Right atrium auricular region (tissue), 2 donors: ENCODE results near the gene OGDHL. TPM values are rescaled to one million over a fixed set of nuclear protein-coding genes. Genes with fewer than 3 reads are reported as not detected.

Experiments used
- DNase-seq: peaks from one replicate; pipeline ENCODE4 v3.0.0-alpha.2; 2019; ENCODE audit warnings: low spot score
- H3K27ac ChIP-seq, 2 donors: fragments of 200-600 bp; sonication (generic); 1 replicate in 1 of 2; 2 replicates in 1 of 2; pipeline ENCODE4 v1.5.1; 2016 to 2019
- H3K27me3 ChIP-seq, 2 donors: fragments of 200-600 bp; sonication (generic); one replicate each; pipeline versions ENCODE4 v1.5.1 to v1.6.0; 2017 to 2019
- H3K36me3 ChIP-seq: fragments of 200-600 bp; sonication (generic); one replicate; pipeline ENCODE4 v1.5.1; 2016
- H3K4me1 ChIP-seq, 2 donors: fragments of 200-600 bp; sonication (generic); one replicate each; pipeline versions ENCODE4 v1.5.1 to v1.6.0; 2017 to 2019
- H3K4me3 ChIP-seq, 2 donors: fragments of 200-600 bp; sonication (generic); 1 replicate in 1 of 2; 2 replicates in 1 of 2; pipeline ENCODE4 v1.5.1; 2017 to 2019; ENCODE audit warnings: mild to moderate bottlenecking in 1 of 2, moderate library complexity in 1 of 2
- H3K9me3 ChIP-seq, 2 donors: fragments of 200-600 bp; sonication (generic); one replicate each; pipeline ENCODE4 v1.5.1; 2019
- total RNA-seq, 2 donors: library from RNA; depleted of rRNA; stranded (reverse); fragments of >200 nt; gene quantifications; one replicate each; pipeline ENCODE4 v1.1.0, GENCODE V29; 2016
- TF ChIP-seq, protein P1 (sequence below), 2 donors: fragments of 200-600 bp; sonication (generic); IDR thresholded peaks; one replicate each; pipeline ENCODE4 v1.5.1; 2019; ENCODE audit warnings: antibody characterized with exemption in 2 of 2

Gene OGDHL
- total RNA-seq, 2 donors from 2014 or later, result 5.2 to 6.4 TPM

DNA sequence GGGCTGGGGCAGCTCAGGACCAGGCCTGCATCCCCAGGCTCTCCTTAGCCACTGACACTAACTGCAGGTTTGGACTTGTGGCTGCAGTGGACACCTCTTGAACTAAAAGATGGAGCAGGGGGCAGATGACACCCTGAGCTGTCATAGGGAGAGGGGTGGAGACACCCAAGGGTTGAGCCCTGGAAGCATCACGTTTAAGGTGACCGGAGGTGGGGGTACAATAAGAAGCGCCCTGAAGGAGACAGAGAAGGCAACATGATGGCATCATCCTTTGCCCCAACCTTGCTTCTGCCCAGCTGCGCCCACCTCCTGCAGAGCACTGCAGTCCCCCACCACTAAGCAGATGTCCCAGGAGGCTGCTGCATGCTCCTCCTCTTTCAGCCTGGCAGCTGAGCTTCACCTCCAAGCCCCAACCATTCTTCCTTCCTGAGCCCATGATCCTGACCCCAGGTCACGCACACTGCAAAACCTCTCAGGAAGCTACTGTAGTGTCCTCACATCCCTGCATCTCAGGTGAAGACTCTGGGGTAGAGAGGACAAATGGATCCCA is 25.5 kb downstream of the OGDHL start:
- Histone ChIP-seq H3K4me1 (no peaks in the 10 kb centered on the region), H3K4me3 (no peak overlapping the region), H3K36me3 (no peaks in the 10 kb centered on the region), H3K9me3 (no peaks in the 10 kb centered on the region), H3K27ac (no peak overlapping the region), H3K27me3 (no peaks in the 10 kb centered on the region)
- TF ChIP-seq, protein P1, sequence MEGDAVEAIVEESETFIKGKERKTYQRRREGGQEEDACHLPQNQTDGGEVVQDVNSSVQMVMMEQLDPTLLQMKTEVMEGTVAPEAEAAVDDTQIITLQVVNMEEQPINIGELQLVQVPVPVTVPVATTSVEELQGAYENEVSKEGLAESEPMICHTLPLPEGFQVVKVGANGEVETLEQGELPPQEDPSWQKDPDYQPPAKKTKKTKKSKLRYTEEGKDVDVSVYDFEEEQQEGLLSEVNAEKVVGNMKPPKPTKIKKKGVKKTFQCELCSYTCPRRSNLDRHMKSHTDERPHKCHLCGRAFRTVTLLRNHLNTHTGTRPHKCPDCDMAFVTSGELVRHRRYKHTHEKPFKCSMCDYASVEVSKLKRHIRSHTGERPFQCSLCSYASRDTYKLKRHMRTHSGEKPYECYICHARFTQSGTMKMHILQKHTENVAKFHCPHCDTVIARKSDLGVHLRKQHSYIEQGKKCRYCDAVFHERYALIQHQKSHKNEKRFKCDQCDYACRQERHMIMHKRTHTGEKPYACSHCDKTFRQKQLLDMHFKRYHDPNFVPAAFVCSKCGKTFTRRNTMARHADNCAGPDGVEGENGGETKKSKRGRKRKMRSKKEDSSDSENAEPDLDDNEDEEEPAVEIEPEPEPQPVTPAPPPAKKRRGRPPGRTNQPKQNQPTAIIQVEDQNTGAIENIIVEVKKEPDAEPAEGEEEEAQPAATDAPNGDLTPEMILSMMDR (IDR thresholded peaks at IDR 0.05), result no peak
- peak; percentile 38 for DNase-seq

- Histone ChIP-seq H3K9me3 (no peaks in the 10 kb centered on the region), H3K4me1 (no peaks in the 10 kb centered on the region), H3K4me3 (no peak overlapping the region), H3K36me3 (no peaks in the 10 kb centered on the region), H3K27ac (no peak overlapping the region), H3K27me3 (no peaks in the 10 kb centered on the region)
- TF ChIP-seq, protein P1 (IDR thresholded peaks at IDR 0.05), result no peak
- DNase-seq, result peak; percentile 48
Observed at GRCh38 chr10:49735848-49736563, 26.1 kb downstream of the OGDHL start.

GRCh38 chr10:49735161-49735560 is 27.0 kb downstream of the OGDHL start:
- TF ChIP-seq, protein P1 (IDR thresholded peaks at IDR 0.05), result no peak
- Histone ChIP-seq H3K9me3 (no peaks in the 10 kb centered on the region), H3K4me3 (no peak overlapping the region), H3K4me1 (no peaks in the 10 kb centered on the region), H3K36me3 (no peaks in the 10 kb centered on the region), H3K27ac (no peak overlapping the region), H3K27me3 (no peaks in the 10 kb centered on the region)
- no peak for DNase-seq

DNA sequence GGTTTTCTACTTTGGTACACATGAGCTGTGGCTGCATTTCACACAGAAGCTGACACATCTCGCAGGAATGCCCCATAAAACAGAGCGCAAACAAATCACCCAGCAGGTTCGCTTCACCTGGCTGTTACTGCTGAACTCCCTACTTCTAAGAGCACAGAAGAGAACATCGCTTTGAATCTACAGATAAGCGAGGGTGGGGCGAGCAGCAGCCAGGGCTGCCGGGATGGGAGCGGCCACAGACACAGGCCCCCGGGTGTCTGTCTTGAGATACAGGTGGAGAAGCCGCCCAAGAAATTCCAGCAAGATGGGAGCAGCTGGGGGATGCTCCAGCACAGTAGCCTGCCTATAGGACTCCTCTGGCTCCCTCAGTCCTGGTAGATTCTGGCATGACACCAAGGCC is 27.4 kb downstream of the OGDHL start:
- no peak for DNase-seq
- Histone ChIP-seq H3K4me3 (no peak overlapping the region), H3K27me3 (no peaks in the 10 kb centered on the region), H3K9me3 (no peaks in the 10 kb centered on the region), H3K36me3 (no peaks in the 10 kb centered on the region), H3K4me1 (no peaks in the 10 kb centered on the region), H3K27ac (no peak overlapping the region)
- TF ChIP-seq, protein P1 (IDR thresholded peaks at IDR 0.05), result no peak

DNA sequence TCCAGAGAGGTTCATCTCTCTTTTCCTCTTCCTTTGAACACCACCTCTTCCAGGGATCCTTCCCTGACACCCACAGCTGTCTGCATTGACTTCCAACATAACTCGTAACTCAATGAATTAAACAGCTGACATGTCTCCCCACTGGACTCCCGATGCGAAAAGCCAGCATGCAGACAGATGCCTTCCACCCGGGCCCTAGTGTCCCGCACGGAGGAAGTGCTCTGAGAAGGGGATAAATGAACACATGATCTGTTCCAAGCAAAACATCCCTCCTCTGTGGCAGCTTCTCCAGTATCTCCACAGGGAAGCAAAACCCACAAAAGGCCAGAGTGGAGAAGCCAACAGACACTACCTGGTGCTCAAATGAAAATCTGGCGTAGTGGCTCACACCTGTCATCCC is 28.3 kb downstream of the OGDHL start:
- Histone ChIP-seq H3K4me1 (no peaks in the 10 kb centered on the region), H3K9me3 (no peaks in the 10 kb centered on the region), H3K27ac (no peak overlapping the region), H3K36me3 (no peaks in the 10 kb centered on the region), H3K4me3 (no peak overlapping the region), H3K27me3 (no peaks in the 10 kb centered on the region)
- TF ChIP-seq, protein P1 (IDR thresholded peaks at IDR 0.05), result no peak
- DNase-seq, result no peak
